Stomach (tissue), 9 donors: ENCODE measurements around the gene FAM171A1. TPM values are rescaled to one million over a fixed set of nuclear protein-coding genes. Genes with fewer than 3 reads are reported as not detected.

Source experiments
- DNase-seq, 2 donors: peaks; one replicate each; pipeline versions ENCODE4 v3.0.0 to v3.0.0-alpha.2; 2013 to 2019
- H3K27ac ChIP-seq, 5 donors: fragments of 200-600 bp in 4 of 5; sonication (generic) in 4 of 5; one replicate each; pipeline ENCODE4 v1.5.1; 2013 to 2019; ENCODE audit warnings: mild to moderate bottlenecking in 1 of 5, moderate library complexity in 1 of 5
- H3K27me3 ChIP-seq, 3 donors: fragments of 200-600 bp; sonication (generic); one replicate each; pipeline ENCODE4 v1.5.1; 2017 to 2019; ENCODE audit warnings: mixed run types in 1 of 3
- H3K36me3 ChIP-seq, 4 donors: fragments of 200-600 bp; sonication (generic); 1 replicate in 3 of 4; 2 replicates in 1 of 4; pipeline ENCODE4 v1.5.1; 2016 to 2019
- H3K4me1 ChIP-seq, 4 donors: fragments of 200-600 bp; sonication (generic); one replicate each; pipeline ENCODE4 v1.5.1; 2016 to 2019
- H3K4me3 ChIP-seq, 4 donors: fragments of 200-600 bp; sonication (generic) in 3 of 4; one replicate each; pipeline ENCODE4 v1.5.1; 2016 to 2019; ENCODE audit warnings: mild to moderate bottlenecking in 1 of 4
- H3K9me3 ChIP-seq, 4 donors: fragments of 200-600 bp; sonication (generic); one replicate each; pipeline ENCODE4 v1.5.1; 2016 to 2019
- EP300 ChIP-seq: sonication (generic); formaldehyde crosslinking; IDR thresholded peaks from one replicate; pipeline ENCODE4 v1.6.1; 2017; ENCODE audit warnings: antibody characterized with exemption
- POLR2A ChIP-seq, 4 donors: fragments of 450-650 bp; IDR thresholded peaks; one replicate each; pipeline ENCODE4 v1.6.1; 2016; ENCODE audit warnings: antibody characterized with exemption in 4 of 4, control low read depth in 2 of 4, mild to moderate bottlenecking in 1 of 4, moderate library complexity in 1 of 4
- POLR2AphosphoS5 ChIP-seq, 3 donors: sonication (generic); formaldehyde crosslinking; IDR thresholded peaks; one replicate each; pipeline ENCODE4 v1.6.1; 2016; ENCODE audit warnings: antibody characterized with exemption in 3 of 3
- WGBS, 5 donors: extraction: QIAGEN DNeasy Blood & Tissue Kit in 3 of 5; methylation state at CpG; one replicate each; pipeline versions ENCODE4 v1.1.5 to v1.1.7; 2013 to 2018; 5-methylcytosine and 5-hydroxymethylcytosine counted together
- intact Hi-C: fragments of 100-400 bp; cut with DNase I; formaldehyde crosslinking; loops from one replicate; pipeline ENCODE4 v1.15.1; 2023; ENCODE audit warnings: low total_unique reads
- polyA plus RNA-seq, 3 donors: library from polyadenylated mRNA; stranded (reverse); fragments of 200-250 nt; gene quantifications; one replicate each; pipeline ENCODE4 v1.2.3, GENCODE V29; 2013
- total RNA-seq, 5 donors: library from RNA; depleted of rRNA; stranded (reverse); fragments of >200 nt; gene quantifications; one replicate each; pipeline versions ENCODE4 v1.1.0 to v1.2.3, GENCODE V29; 2014 to 2016
- TF ChIP-seq, protein P1 (sequence below), 7 experiments: fragments of 450-650 bp in 4 of 7; fragments of 200-600 bp in 3 of 7; sonication (generic) in 3 of 7; IDR thresholded peaks; one replicate each; pipeline ENCODE4 v1.5.1; 2016 to 2019; ENCODE audit warnings: antibody characterized with exemption in 7 of 7, control low read depth in 2 of 7, mild to moderate bottlenecking in 1 of 7
- donor health status: healthy with polysubstance abuse.
- donor health status: Bipolar disorder and iron deficiency.
- donor health status: healthy.

FAM171A1 gene
- total and polyA plus RNA-seq, 8 donors: 1.8 to 98.7 (median 10.3) TPM

DNA sequence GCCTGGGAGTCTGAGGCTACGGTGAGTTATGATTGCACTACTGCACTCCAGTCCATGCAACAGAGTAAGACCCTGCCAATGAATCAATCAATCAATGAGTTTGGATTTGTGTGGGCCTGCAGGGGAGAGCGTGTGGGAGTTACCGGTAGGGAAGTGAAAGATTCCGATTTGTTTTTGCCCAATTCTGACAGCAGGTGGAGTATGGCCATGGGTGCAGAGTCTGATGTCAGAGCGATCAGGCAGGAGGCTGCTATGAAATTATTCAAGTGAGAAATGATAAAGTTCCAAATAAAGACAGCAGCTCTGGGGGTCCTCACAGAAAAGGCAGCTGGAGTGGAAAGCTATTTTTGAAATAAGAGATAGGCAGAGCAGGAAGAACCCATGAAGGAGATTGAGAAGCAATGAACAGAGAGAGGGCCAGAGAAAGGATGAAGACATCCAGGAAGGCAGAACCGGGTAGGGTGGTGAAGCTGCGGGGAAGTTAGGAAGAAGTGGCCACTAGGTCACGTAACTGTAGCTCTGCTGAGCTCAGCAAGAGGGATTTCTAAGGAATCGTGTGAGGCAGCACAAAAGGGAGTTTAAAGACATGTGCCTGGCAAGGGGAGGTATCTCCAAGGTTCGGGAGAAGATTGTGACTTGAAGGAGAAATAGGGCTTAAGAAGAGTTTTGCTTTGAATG lies 108.9 kb downstream of the FAM171A1 start:
- no peaks in the 10 kb centered on the region for H3K27me3 ChIP-seq
- TF ChIP-seq POLR2AphosphoS5 (IDR thresholded peaks at IDR 0.05): no peak
- TF ChIP-seq, protein P1, sequence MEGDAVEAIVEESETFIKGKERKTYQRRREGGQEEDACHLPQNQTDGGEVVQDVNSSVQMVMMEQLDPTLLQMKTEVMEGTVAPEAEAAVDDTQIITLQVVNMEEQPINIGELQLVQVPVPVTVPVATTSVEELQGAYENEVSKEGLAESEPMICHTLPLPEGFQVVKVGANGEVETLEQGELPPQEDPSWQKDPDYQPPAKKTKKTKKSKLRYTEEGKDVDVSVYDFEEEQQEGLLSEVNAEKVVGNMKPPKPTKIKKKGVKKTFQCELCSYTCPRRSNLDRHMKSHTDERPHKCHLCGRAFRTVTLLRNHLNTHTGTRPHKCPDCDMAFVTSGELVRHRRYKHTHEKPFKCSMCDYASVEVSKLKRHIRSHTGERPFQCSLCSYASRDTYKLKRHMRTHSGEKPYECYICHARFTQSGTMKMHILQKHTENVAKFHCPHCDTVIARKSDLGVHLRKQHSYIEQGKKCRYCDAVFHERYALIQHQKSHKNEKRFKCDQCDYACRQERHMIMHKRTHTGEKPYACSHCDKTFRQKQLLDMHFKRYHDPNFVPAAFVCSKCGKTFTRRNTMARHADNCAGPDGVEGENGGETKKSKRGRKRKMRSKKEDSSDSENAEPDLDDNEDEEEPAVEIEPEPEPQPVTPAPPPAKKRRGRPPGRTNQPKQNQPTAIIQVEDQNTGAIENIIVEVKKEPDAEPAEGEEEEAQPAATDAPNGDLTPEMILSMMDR (IDR thresholded peaks at IDR 0.05): peak in 4 of 7 experiments; percentile 21 to 54 (median 29)
- TF ChIP-seq POLR2A (IDR thresholded peaks at IDR 0.05): no peak
- H3K36me3 ChIP-seq: no peaks in the 10 kb centered on the region
- H3K4me3 ChIP-seq: no peak overlapping the region
- no peak overlapping the region for H3K27ac ChIP-seq
- no peaks in the 10 kb centered on the region for H3K9me3 ChIP-seq
- intact Hi-C loops: no loop called here
- peak in 1 of 2 donors; percentile 73 for DNase-seq
- WGBS, 5 donors: 33 to 44% (median 42%) methylated on average over 10 of the region's 10 CpGs
- H3K4me1 ChIP-seq: peaks cover 0 to 9% (median 0%) of the 10 kb centered on the region in 4 donors

DNA sequence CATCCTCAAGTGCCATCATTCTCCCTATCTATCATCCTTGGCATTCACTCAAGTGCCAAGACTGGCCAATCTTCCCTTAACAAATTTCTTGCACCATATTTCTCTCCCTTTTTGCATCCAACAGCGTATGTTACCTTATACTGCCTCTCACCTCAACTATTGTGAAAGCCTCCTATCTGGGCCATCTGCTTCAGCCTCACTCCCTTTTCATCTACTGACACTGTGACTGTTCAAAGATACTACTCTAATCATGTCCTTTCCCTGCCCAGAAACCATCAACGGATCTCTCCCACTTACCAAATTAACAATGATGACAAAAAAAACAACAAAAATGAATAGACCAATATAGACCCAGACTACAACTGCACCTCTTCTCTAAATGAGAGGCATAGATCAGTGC lies 112.0 kb downstream of the FAM171A1 start:
- H3K4me1 ChIP-seq: peaks cover 0 to 12% (median 6%) of the 10 kb centered on the region in 4 donors
- intact Hi-C loops: loop anchor here (10.0 kb wide), 1 partner anchor 106 kb away; no protein-coding TSS in a partner anchor
- no peaks in the 10 kb centered on the region for H3K36me3 ChIP-seq
- 86 to 97% (median 95%) methylated on average over 2 of the region's 2 CpGs for WGBS, 5 donors
- no peaks in the 10 kb centered on the region for H3K9me3 ChIP-seq
- no peaks in the 10 kb centered on the region for H3K27me3 ChIP-seq
- H3K4me3 ChIP-seq: no peak overlapping the region
- H3K27ac ChIP-seq: no peak overlapping the region
- no peak for DNase-seq
- no peak for TF ChIP-seq EP300
- no peak for TF ChIP-seq POLR2A (IDR thresholded peaks at IDR 0.05)
- TF ChIP-seq POLR2AphosphoS5 (IDR thresholded peaks at IDR 0.05): no peak
- TF ChIP-seq, protein P1 (IDR thresholded peaks at IDR 0.05): no peak

DNA sequence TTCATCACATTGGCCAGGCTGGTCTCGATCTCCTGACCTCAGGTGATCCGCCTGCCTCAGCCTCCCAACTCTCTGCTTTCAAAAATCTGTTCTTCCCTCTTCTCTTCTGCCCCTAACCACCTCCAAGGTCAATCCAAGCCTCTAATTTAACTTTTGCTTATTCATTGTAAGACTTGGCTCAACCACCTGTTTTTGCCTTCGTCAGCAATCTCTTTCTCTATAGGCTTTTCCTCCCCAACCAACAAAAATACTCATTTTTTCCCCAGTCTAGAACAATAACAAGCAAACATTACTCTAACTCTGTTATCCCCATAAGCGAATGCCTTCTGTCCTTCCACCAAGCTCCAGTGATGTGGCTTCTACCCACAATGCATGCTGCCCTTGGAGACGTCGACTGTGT lies 112.8 kb downstream of the FAM171A1 start:
- 90 to 95% (median 94%) methylated on average over 6 of the region's 6 CpGs for WGBS, 5 donors
- TF ChIP-seq POLR2AphosphoS5 (IDR thresholded peaks at IDR 0.05): no peak
- TF ChIP-seq EP300: no peak
- TF ChIP-seq, protein P1 (IDR thresholded peaks at IDR 0.05): no peak
- no peak for TF ChIP-seq POLR2A (IDR thresholded peaks at IDR 0.05)
- no peak for DNase-seq
- Histone ChIP-seq H3K27ac (no peak overlapping the region), H3K4me3 (no peak overlapping the region), H3K9me3 (no peaks in the 10 kb centered on the region), H3K4me1 (peaks cover 0 to 19% (median 10%) of the 10 kb centered on the region in 4 donors), H3K27me3 (no peaks in the 10 kb centered on the region), H3K36me3 (no peaks in the 10 kb centered on the region)
- intact Hi-C loops: loop anchor here (10.0 kb wide), 1 partner anchor 107 kb away; no protein-coding TSS in a partner anchor

DNA sequence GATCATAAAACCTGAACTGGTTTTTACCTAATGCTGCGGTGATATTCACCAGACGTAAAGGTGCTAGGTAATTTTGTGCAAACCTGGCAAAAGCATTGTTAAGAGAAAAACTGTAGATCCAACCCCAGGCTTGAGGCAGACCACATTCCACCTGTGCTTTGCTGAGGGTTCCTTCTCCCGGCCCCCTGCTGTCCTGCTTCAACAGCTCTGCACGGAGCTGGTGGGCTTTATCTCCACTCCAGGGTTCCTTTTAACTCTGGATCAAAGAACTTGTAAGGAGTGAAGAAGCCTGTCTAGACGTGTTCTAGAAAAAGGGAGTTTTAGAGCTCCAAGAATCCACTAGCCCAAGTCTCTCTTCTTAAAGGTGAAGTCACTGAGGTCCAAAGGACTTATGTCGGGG lies 115.1 kb downstream of the FAM171A1 start:
- no peak for DNase-seq
- Histone ChIP-seq H3K27ac (no peak overlapping the region), H3K27me3 (no peaks in the 10 kb centered on the region), H3K36me3 (peaks cover 0 to 6% (median 0%) of the 10 kb centered on the region in 4 donors), H3K4me3 (no peak overlapping the region), H3K9me3 (no peaks in the 10 kb centered on the region), H3K4me1 (peaks cover 0 to 16% (median 7%) of the 10 kb centered on the region in 4 donors)
- no peak for TF ChIP-seq POLR2A (IDR thresholded peaks at IDR 0.05)
- TF ChIP-seq EP300: no peak
- no peak for TF ChIP-seq POLR2AphosphoS5 (IDR thresholded peaks at IDR 0.05)
- TF ChIP-seq, protein P1 (IDR thresholded peaks at IDR 0.05): no peak
- WGBS, 5 donors: 93 to 96% (median 95%) methylated on average over 6 of the region's 6 CpGs
- intact Hi-C loops: loop anchor here (10.0 kb wide), 1 partner anchor 109 kb away; no protein-coding TSS in a partner anchor
